Tibial artery (tissue), 4 donors: Measurements from ENCODE around the gene IQGAP1.
"Not testable (repeated sequence)": the region's sequence is repeated elsewhere in the genome, so short reads cannot be mapped to it uniquely, and the experiment has no call there.

Experiments
- DNase-seq, 2 donors: peaks; one replicate each; pipeline ENCODE4 v3.0.0-alpha.2; 2019
- H3K27ac ChIP-seq, 2 donors: fragments of 200-600 bp; sonication (generic) in 1 of 2; 1 replicate in 1 of 2; 2 replicates in 1 of 2; pipeline ENCODE4 v1.5.1; 2018 to 2019; ENCODE audit warnings: mild to moderate bottlenecking in 1 of 2
- H3K27me3 ChIP-seq, 2 donors: fragments of 200-600 bp; sonication (generic) in 1 of 2; one replicate each; pipeline versions ENCODE4 v1.5.1 to v1.6.0; 2016 to 2019
- H3K36me3 ChIP-seq, 3 donors: fragments of 200-600 bp; sonication (generic) in 2 of 3; one replicate each; pipeline ENCODE4 v1.5.1; 2016 to 2019; ENCODE audit warnings: mild to moderate bottlenecking in 2 of 3
- H3K4me1 ChIP-seq, 4 donors: fragments of 200-600 bp; sonication (generic) in 2 of 4; 1 replicate in 3 of 4; 2 replicates in 1 of 4; pipeline ENCODE4 v1.5.1; 2016 to 2019
- H3K4me3 ChIP-seq, 2 donors: fragments of 200-600 bp; sonication (generic) in 1 of 2; 1 replicate in 1 of 2; 2 replicates in 1 of 2; pipeline ENCODE4 v1.5.1; 2018 to 2019; ENCODE audit warnings: mild to moderate bottlenecking in 2 of 2
- H3K9me3 ChIP-seq, 3 donors: fragments of 200-600 bp; sonication (generic) in 1 of 3; one replicate each; pipeline ENCODE4 v1.5.1; 2016 to 2019
- CTCF ChIP-seq, 2 experiments: fragments of 200-600 bp in 1 of 2; fragments of 450-650 bp in 1 of 2; IDR thresholded peaks; one replicate each; pipeline ENCODE4 v1.5.1; 2017 to 2019; ENCODE audit warnings: antibody characterized with exemption in 2 of 2, mild to moderate bottlenecking in 1 of 2, moderate library complexity in 1 of 2
- intact Hi-C: fragments of 100-400 bp; cut with DNase I; formaldehyde crosslinking; loops from one replicate; pipeline ENCODE4 v1.15.0; 2023; ENCODE audit warnings: low total_unique reads

Gene IQGAP1

GRCh38 chr15:90344662-90345061 lies 43.4 kb upstream of the IQGAP1 start:
- TF ChIP-seq CTCF (IDR thresholded peaks at IDR 0.05): no peak
- Histone ChIP-seq H3K36me3 (no peaks in the 10 kb centered on the region), H3K4me1 (peaks cover 0 to 25% (median 15%) of the 10 kb centered on the region in 4 donors), H3K27me3 (no peaks in the 10 kb centered on the region), H3K27ac (no peak overlapping the region), H3K4me3 (no peak overlapping the region), H3K9me3 (no peaks in the 10 kb centered on the region)
- intact Hi-C loops: no loop called here
- DNase-seq: no peak

GRCh38 chr15:90345857-90346256 lies 42.2 kb upstream of the IQGAP1 start:
- no peak for TF ChIP-seq CTCF (IDR thresholded peaks at IDR 0.05)
- intact Hi-C loops: no loop called here
- H3K27me3 ChIP-seq: no peaks in the 10 kb centered on the region

GRCh38 chr15:90347431-90348065 lies 40.5 kb upstream of the IQGAP1 start:
- H3K9me3 ChIP-seq, DNase-seq, H3K27me3 ChIP-seq, intact Hi-C loops, H3K36me3 ChIP-seq, H3K27ac ChIP-seq, H3K4me3 ChIP-seq: not testable (repeated sequence)
- peaks cover 0 to 24% (median 18%) of the 10 kb centered on the region in 4 donors for H3K4me1 ChIP-seq

More at GRCh38 chr15:90345857-90346256, 42.2 kb upstream of the IQGAP1 start:
- no peaks in the 10 kb centered on the region for H3K36me3 ChIP-seq
- no peaks in the 10 kb centered on the region for H3K9me3 ChIP-seq
- H3K4me1 ChIP-seq: peaks cover 0 to 25% (median 15%) of the 10 kb centered on the region in 4 donors
- H3K27ac ChIP-seq: no peak overlapping the region
- no peak overlapping the region for H3K4me3 ChIP-seq
- peak in 1 of 2 donors; percentile 38 for DNase-seq

- intact Hi-C loops: no loop called here
- peaks cover 0 to 20% (median 15%) of the 10 kb centered on the region in 4 donors for H3K4me1 ChIP-seq
- H3K9me3 ChIP-seq: no peaks in the 10 kb centered on the region
- no peak overlapping the region for H3K27ac ChIP-seq
- DNase-seq: no peak
- H3K27me3 ChIP-seq: no peaks in the 10 kb centered on the region
- no peak for TF ChIP-seq CTCF (IDR thresholded peaks at IDR 0.05)
- H3K4me3 ChIP-seq: no peak overlapping the region
- no peaks in the 10 kb centered on the region for H3K36me3 ChIP-seq
Measured at GRCh38 chr15:90348456-90348855, 39.6 kb upstream of the IQGAP1 start.

- H3K4me1 ChIP-seq: peaks cover 0 to 15% (median 10%) of the 10 kb centered on the region in 4 donors
- TF ChIP-seq CTCF (IDR thresholded peaks at IDR 0.05): no peak
- H3K36me3 ChIP-seq: no peaks in the 10 kb centered on the region
- H3K4me3 ChIP-seq: no peak overlapping the region
- H3K9me3 ChIP-seq: no peaks in the 10 kb centered on the region
- intact Hi-C loops: no loop called here
- no peak overlapping the region for H3K27ac ChIP-seq
- DNase-seq: no peak
- no peaks in the 10 kb centered on the region for H3K27me3 ChIP-seq
Measured at GRCh38 chr15:90349072-90349471, 39.0 kb upstream of the IQGAP1 start.

GRCh38 chr15:90349821-90350220 lies 38.2 kb upstream of the IQGAP1 start:
- intact Hi-C loops: no loop called here

More at GRCh38 chr15:90349821-90350220, 38.2 kb upstream of the IQGAP1 start:
- no peak overlapping the region for H3K27ac ChIP-seq
- peaks cover 0 to 14% (median 9%) of the 10 kb centered on the region in 4 donors for H3K4me1 ChIP-seq
- no peaks in the 10 kb centered on the region for H3K36me3 ChIP-seq
- no peak for TF ChIP-seq CTCF (IDR thresholded peaks at IDR 0.05)
- DNase-seq: no peak
- H3K9me3 ChIP-seq: no peaks in the 10 kb centered on the region
- no peak overlapping the region for H3K4me3 ChIP-seq
- H3K27me3 ChIP-seq: no peaks in the 10 kb centered on the region
